ENCODE measurements around the gene GMCL1. TPM values are rescaled to one million over a fixed set of nuclear protein-coding genes. Genes with fewer than 3 reads are reported as not detected.
A peak's percentile ranks its signal among the peaks of the same experiment; 100 is the strongest.

Gene GMCL1
- total and polyA plus RNA-seq, 9 of the 15 experiments (the other 6 are each of a cell fraction or from before 2014, with no cell fraction given) = 7.0 to 27.3 (median 15.4) TPM

DNA sequence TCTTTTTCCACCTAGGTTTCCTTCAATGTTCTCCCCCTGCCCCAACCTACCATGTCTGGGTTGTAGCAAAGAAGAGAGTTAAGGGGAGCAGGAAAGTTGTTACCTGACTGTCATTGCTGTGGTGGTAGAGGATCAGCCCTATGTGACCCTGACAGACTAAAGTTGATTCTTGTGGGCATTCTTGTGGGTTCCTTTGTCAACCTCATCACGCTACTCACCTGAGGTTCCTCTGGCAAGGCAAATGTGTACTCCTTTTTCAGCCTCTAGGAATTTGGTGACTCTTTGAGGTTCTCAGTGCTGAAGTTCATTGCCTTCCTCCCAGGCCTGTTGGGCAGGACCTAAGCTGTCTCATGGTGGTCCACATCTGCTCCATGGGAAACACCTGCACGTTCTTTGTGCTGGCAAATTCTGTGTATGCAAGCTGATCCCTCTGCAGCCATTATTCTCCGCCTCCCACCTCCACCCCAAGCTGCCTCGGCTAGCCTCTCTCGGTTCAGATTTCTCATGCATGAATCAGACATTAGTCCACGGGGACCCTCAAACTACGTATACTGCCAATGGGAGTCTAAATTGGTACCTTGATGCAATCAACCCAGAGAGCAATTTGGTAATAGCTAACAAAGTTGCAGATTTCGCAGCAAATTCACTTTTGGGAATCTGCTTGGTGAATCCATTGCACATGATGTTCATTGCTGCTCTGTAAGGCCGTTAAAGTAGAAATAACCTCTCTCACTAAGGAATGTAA is 1.5 kb upstream of the GMCL1 start:
- peaks cover 20 to 26% of the 10 kb centered on the region in 2 experiments for H3K4me1 ChIP-seq (replicated peaks in 1 of 2; ENCODE audit: control insufficient read depth in 2 of 2, insufficient read depth in 2 of 2, low read length in 2 of 2)
- H3K9me1 ChIP-seq (ENCODE audit: control insufficient read depth, insufficient read depth, low read length) = no peaks in the 10 kb centered on the region
- no peak for ATAC-seq
- H2AFZ ChIP-seq (ENCODE audit: low read depth, low read length) = peak overlapping the region; percentile 98
- CTCF ChIA-PET (ENCODE audit: low intra/inter-chr PET ratio) = no interaction called here
- FAIRE-seq = no peak
- H3K27ac ChIP-seq (ENCODE audit: extremely low read depth, low read depth, low read length) = peak overlapping the region; percentile 93; the same call in 2 of the 3 replicates
- no peak for DNase-seq (ENCODE audit: extremely low read depth in 1 of 4, low spot score in 3 of 4)
- no peaks in the 10 kb centered on the region for H4K20me1 ChIP-seq (replicated peaks; ENCODE audit: control insufficient read depth, insufficient read depth, low read length)
- POLR2A ChIA-PET = interaction anchor here (0.6 to 2.8 kb wide), 7 partner anchors 10 to 103 kb away, joined by 3 to 18 read pairs (median 5); no protein-coding TSS in a partner anchor
- no peaks in the 10 kb centered on the region; the same call in 1 of the 2 replicates for H3K9me3 ChIP-seq (replicated peaks; ENCODE audit: control insufficient read depth, insufficient read depth, low read depth, low read length)
- in situ Hi-C loops (cut with MboI) = no loop called here
- BruUV-seq (replicated peaks) = no TSS peak
- peak overlapping the region; percentile 93 for H3K4me2 ChIP-seq (ENCODE audit: insufficient read depth, low read length)
- WGBS (ENCODE audit: insufficient coverage, low coverage, missing lambda C conversion rate) = 55% methylated on average over 9 of the region's 9 CpGs
- H3K36me3 ChIP-seq (ENCODE audit: control insufficient read depth, insufficient read depth, low read length) = peaks cover 8% of the 10 kb centered on the region; the same call in 1 of the 3 replicates
- peak overlapping the region; percentile 73 to 87; a peak in 3 of 4 replicates for H3K9ac ChIP-seq (ENCODE audit: insufficient read depth in 1 of 2, low read depth in 2 of 2, low read length in 2 of 2)
- no peaks in the 10 kb centered on the region for H3K27me3 ChIP-seq (ENCODE audit: control insufficient read depth in 2 of 2, insufficient read depth in 2 of 2, low read length in 2 of 2)
- H3K79me2 ChIP-seq (ENCODE audit: control insufficient read depth, insufficient read depth, low read length) = peaks cover 35% of the 10 kb centered on the region
- TF ChIP-seq ETV1 (tag; conservative IDR thresholded peaks at IDR 0.05; ENCODE audit: low read depth) = 0 out of 2 replicates have a peak, but pooled peaks have one; percentile 18
- TF ChIP-seq, protein P1, sequence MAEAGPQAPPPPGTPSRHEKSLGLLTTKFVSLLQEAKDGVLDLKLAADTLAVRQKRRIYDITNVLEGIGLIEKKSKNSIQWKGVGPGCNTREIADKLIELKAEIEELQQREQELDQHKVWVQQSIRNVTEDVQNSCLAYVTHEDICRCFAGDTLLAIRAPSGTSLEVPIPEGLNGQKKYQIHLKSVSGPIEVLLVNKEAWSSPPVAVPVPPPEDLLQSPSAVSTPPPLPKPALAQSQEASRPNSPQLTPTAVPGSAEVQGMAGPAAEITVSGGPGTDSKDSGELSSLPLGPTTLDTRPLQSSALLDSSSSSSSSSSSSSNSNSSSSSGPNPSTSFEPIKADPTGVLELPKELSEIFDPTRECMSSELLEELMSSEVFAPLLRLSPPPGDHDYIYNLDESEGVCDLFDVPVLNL (CRISPR knock-in tag; IDR thresholded peaks at IDR 0.05; ENCODE audit: low read depth) = no peak
- TF ChIP-seq, protein P2, sequence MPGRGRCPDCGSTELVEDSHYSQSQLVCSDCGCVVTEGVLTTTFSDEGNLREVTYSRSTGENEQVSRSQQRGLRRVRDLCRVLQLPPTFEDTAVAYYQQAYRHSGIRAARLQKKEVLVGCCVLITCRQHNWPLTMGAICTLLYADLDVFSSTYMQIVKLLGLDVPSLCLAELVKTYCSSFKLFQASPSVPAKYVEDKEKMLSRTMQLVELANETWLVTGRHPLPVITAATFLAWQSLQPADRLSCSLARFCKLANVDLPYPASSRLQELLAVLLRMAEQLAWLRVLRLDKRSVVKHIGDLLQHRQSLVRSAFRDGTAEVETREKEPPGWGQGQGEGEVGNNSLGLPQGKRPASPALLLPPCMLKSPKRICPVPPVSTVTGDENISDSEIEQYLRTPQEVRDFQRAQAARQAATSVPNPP (IDR thresholded peaks at IDR 0.05; ENCODE audit: borderline replicate concordance, insufficient read depth, insufficient read length) = no peak
- intact Hi-C loops (cut with micrococcal nuclease) = loop anchor here (10.0 kb wide), 1 partner anchor 67 kb away; the partner anchor contains the start of gene SNRNP27
- no peak overlapping the region for H3K4me3 ChIP-seq
